NK-92 (cell line): Measurements from ENCODE around the gene UXS1.
A peak's percentile ranks its signal among the peaks of the same experiment; 100 is the strongest.

ENCODE experiments used
- DNase-seq: peaks from one replicate; lab custom pipeline; 2025; ENCODE audit not compliant: unreplicated experiment; lab: John Stamatoyannopoulos, UW

Gene UXS1

GRCh38 chr2:106113361-106113966, 80.6 kb downstream of the UXS1 start:
- DNase-seq: no peak

- no peak for DNase-seq
Measured at GRCh38 chr2:106111882-106112571, 82.1 kb downstream of the UXS1 start.

GRCh38 chr2:106109675-106110424, 84.3 kb downstream of the UXS1 start:
- DNase-seq: no peak

GRCh38 chr2:106108791-106109190, 85.3 kb downstream of the UXS1 start:
- DNase-seq: no peak

GRCh38 chr2:106108351-106108750, 85.8 kb downstream of the UXS1 start:
- no peak for DNase-seq

GRCh38 chr2:106107509-106108131, 86.5 kb downstream of the UXS1 start:
- no peak for DNase-seq

GRCh38 chr2:106106622-106107508, 87.2 kb downstream of the UXS1 start:
- no peak for DNase-seq

GRCh38 chr2:106105151-106105922, 88.8 kb downstream of the UXS1 start:
- DNase-seq: no peak

- no peak for DNase-seq
Measured at GRCh38 chr2:106104332-106105062, 89.6 kb downstream of the UXS1 start.

GRCh38 chr2:106099691-106100090, 94.4 kb downstream of the UXS1 start:
- no peak for DNase-seq

- DNase-seq: no peak
Measured at GRCh38 chr2:106098664-106099063, 95.4 kb downstream of the UXS1 start.

- no peak for DNase-seq
Measured at GRCh38 chr2:106098081-106098480, 96.0 kb downstream of the UXS1 start.

GRCh38 chr2:106097038-106098000, 96.8 kb downstream of the UXS1 start:
- DNase-seq: no peak

- DNase-seq: no peak
Measured at GRCh38 chr2:106096299-106097037, 97.6 kb downstream of the UXS1 start.

- DNase-seq: peak; percentile 11
Measured at GRCh38 chr2:106095478-106096298, 98.4 kb downstream of the UXS1 start.

GRCh38 chr2:106094131-106094841, 99.8 kb downstream of the UXS1 start:
- no peak for DNase-seq
